Measurements from ENCODE around the gene EHD4.

Gene EHD4

GRCh38 chr15:41955100-41955499 lies 17.3 kb downstream of the EHD4 start:
- no peak for DNase-seq

GRCh38 chr15:41954036-41954435 lies 18.3 kb downstream of the EHD4 start:
- DNase-seq: no peak

- no peak for DNase-seq
These were observed 20.3 kb downstream of the EHD4 start for GRCh38 chr15:41952013-41952563.

- no peak for DNase-seq
These were observed 20.8 kb downstream of the EHD4 start for GRCh38 chr15:41951571-41951970.

- DNase-seq: no peak
These were observed 21.9 kb downstream of the EHD4 start for GRCh38 chr15:41950489-41950888.

GRCh38 chr15:41950127-41950483 lies 22.3 kb downstream of the EHD4 start:
- no peak for DNase-seq

- no peak for DNase-seq
These were observed 22.8 kb downstream of the EHD4 start for GRCh38 chr15:41949401-41950126.

GRCh38 chr15:41948490-41948889 lies 23.9 kb downstream of the EHD4 start:
- no peak for DNase-seq

- no peak for DNase-seq
These were observed 25.4 kb downstream of the EHD4 start for GRCh38 chr15:41946970-41947369.

GRCh38 chr15:41945731-41946130 lies 26.6 kb downstream of the EHD4 start:
- no peak for DNase-seq

GRCh38 chr15:41945221-41945620 lies 27.1 kb downstream of the EHD4 start:
- no peak for DNase-seq

- no peak for DNase-seq
These were observed 27.9 kb downstream of the EHD4 start for GRCh38 chr15:41944313-41944940.

GRCh38 chr15:41943543-41944312 lies 28.6 kb downstream of the EHD4 start:
- DNase-seq: no peak

GRCh38 chr15:41942886-41943285 lies 29.5 kb downstream of the EHD4 start:
- no peak for DNase-seq

GRCh38 chr15:41941644-41942415 lies 30.5 kb downstream of the EHD4 start:
- DNase-seq: no peak

GRCh38 chr15:41940441-41940857 lies 31.9 kb downstream of the EHD4 start:
- DNase-seq: no peak

- no peak for DNase-seq
These were observed 32.4 kb downstream of the EHD4 start for GRCh38 chr15:41939986-41940385.

GRCh38 chr15:41937568-41937923 lies 34.8 kb downstream of the EHD4 start:
- no peak for DNase-seq

- DNase-seq: no peak
These were observed 35.4 kb downstream of the EHD4 start for GRCh38 chr15:41936649-41937567.

GRCh38 chr15:41936155-41936554 lies 36.2 kb downstream of the EHD4 start:
- DNase-seq: no peak

GRCh38 chr15:41935566-41936020 lies 36.8 kb downstream of the EHD4 start:
- no peak for DNase-seq

- DNase-seq: no peak
These were observed 37.5 kb downstream of the EHD4 start for GRCh38 chr15:41934843-41935242.
